GM18868 (cell line): ENCODE results near the gene TDRD15.
"Not testable (repeated sequence)": the region's sequence is repeated elsewhere in the genome, so short reads cannot be mapped to it uniquely, and the experiment has no call there.

Experiments used
- ATAC-seq: cut with Tn5 transposase; IDR thresholded peaks from one replicate; pipeline ENCODE4 v1.9.1; 2021; ENCODE audit warnings: mild to moderate bottlenecking, moderate library complexity; ENCODE audit not compliant: unreplicated experiment

The TDRD15 gene

DNA sequence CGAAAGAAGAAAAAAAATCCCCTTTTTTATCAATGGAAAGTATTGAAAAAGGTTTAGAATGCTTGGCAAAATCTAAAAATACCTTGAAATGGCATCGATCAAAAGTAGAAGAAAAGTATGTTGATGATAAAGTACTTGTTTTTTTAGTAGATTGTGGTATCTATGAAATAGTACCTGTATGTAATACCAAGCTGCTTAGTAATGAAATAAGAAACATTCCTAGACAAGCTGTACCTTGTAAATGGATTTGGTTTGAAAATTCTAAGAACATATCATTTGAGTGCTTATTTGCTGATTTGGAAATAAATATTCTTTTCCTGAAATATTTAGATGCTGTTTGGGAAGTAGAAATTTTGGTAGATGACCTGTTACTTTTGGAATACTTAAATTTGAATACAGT, 18.4 kb downstream of the TDRD15 start:
- no peak for ATAC-seq

- no peak for ATAC-seq
Measured at GRCh38 chr2:21146638-21147037, 22.9 kb downstream of the TDRD15 start.

DNA sequence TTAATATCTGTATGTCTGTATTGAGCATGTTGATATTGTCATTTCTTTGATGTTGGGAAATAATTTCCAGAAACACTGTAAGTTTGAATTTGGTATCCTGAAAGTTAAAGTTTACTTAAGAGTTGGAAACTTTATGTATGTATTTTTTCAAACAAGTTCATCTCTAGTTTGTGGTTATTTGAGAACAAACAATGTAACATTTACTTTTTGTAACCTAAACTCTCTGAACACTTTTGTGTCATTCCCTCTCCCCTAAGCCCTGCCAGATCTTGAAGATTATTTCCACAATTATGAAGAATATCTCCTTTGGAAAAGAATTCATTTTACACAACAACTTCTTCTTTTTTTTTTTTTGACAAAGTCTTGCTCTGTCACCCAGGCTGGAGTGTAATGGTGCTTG, 24.9 kb downstream of the TDRD15 start:
- ATAC-seq: no peak

DNA sequence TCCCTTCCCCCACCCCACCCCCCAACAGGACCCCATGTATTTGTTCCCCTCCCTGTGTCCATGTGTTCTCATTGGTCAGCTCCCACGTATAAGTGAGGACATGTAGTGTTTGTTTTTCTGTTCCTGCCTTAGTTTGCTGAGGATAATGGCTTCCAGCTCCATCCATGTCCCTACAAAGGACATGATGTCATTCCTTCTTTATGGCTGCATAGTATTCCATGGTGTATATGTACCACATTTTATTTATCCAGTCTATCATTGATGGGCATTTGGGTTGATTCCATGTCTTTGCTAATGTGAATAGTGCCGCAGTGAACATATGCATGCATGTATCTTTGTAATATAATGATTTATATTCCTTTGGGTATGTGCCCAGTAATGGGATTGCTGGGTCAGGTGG, 27.5 kb downstream of the TDRD15 start:
- ATAC-seq: not testable (repeated sequence)

DNA sequence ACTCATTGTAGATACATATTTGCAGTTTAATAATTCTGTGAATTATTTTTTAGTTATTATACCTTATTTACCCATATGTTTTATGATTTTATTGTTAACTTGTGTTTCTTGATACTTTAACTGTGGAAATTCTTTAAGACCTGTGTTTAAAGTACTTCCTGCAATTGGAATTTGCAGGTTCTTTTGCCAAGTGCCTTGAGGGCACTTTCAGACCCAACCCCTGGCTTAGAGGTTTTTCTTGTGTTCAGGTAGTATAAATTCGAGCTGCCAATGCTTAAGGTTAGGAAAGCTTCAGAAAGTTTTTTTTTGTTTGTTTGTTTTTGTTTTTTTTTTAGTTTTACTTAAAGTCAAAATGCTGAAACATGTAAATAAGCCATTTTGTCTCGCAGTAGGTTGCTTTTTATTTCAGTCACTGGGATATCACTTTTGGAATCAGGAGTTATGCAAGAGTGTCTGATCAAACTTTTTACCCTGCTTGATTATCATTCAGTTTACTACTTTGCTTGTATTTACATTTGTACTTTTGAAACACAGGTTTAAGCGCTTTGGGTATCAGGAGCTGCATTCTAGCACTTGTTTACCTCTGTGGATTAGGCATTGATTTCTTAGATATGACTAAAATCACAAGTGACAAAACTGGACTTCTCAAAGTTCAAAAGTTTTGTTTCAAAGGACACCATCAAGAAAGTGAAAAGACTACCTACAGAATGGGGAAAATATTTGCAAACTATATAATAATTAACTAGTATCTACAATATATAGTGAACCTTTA, 31.8 kb downstream of the TDRD15 start:
- no peak for ATAC-seq

GRCh38 chr2:21161122-21161521, 37.4 kb downstream of the TDRD15 start:
- ATAC-seq: no peak

- ATAC-seq: no peak
Measured at GRCh38 chr2:21161832-21162614, 38.3 kb downstream of the TDRD15 start.

DNA sequence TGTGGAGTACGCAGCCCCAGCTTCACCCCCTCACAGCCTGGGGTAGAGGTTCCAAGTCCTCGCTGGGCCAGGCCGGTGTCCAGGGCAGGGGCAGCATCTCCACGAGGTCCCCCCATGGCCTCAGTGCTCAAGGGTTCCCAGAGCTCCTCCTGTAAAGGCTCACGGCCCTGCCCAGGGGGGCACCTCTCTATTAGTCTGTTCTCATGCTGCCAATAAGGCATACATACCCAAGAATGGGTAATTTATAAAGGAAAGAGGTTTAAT, 38.8 kb downstream of the TDRD15 start:
- no peak for ATAC-seq

- no peak for ATAC-seq
Measured at GRCh38 chr2:21163213-21163612, 39.4 kb downstream of the TDRD15 start.

GRCh38 chr2:21165350-21165749, 41.6 kb downstream of the TDRD15 start:
- ATAC-seq: no peak

- no peak for ATAC-seq
Measured at GRCh38 chr2:21175895-21176646, 52.3 kb downstream of the TDRD15 start.

DNA sequence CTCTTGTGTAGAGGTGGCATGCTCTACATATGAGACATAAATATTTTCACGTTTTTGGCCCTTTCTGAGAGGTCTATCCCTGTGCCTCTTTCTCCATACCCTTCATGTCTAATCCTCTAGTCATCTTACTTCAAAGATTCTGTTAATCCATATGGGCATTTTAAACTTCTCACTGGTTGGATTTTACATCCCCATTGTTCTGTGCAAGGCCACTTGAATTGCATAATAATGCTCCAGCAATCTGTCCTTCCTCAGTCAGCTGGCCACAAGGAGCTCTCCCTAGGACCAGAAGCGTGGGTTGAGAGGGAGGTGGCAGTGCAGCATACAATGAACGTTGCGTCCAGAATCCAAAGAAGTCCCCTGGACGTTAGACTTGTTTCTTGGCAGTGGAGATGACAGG, 58.2 kb downstream of the TDRD15 start:
- no peak for ATAC-seq

DNA sequence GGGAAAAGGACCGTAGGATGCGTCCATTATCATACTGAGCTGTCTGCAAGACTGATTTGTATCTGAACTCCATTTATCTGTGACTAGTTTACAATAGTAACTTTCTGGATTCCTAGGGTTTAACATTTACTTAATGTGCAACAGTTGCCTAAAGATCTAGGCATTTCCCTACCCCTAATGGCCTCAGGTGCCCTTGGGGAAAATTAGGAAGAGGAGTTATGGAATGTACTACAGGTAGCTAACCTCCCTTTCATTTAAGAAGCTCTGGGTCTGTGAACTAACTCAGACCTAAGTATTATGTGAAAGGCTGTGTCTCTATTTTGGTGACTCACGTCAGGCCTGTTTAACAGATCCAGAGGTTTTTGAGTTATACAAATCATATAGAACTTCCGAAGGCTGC, 59.5 kb downstream of the TDRD15 start:
- ATAC-seq: no peak

DNA sequence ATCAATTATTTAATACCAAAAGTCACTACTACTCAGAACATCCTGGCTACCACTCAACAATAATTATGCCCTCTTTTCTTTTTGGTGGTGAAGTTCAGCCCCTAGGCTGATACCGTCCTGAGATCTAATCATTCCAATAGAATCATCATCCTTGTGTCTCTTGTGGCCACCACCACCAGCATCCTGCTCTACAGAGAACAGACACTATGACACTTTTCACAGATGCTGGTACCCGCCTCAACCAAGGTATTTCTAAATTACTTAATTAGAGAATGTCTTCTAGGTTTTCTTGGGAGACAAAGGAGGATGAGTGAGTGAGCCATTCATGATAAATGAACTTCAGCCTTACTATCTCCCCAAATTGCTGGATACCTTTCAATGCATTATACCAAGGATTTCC, 60.0 kb downstream of the TDRD15 start:
- ATAC-seq: no peak

- no peak for ATAC-seq
Measured at GRCh38 chr2:21191535-21191934, 67.8 kb downstream of the TDRD15 start.
